ENCODE results near the gene MEX3A.
"Not testable (repeated sequence)": the region's sequence is repeated elsewhere in the genome, so short reads cannot be mapped to it uniquely, and the experiment has no call there.

The MEX3A gene

DNA sequence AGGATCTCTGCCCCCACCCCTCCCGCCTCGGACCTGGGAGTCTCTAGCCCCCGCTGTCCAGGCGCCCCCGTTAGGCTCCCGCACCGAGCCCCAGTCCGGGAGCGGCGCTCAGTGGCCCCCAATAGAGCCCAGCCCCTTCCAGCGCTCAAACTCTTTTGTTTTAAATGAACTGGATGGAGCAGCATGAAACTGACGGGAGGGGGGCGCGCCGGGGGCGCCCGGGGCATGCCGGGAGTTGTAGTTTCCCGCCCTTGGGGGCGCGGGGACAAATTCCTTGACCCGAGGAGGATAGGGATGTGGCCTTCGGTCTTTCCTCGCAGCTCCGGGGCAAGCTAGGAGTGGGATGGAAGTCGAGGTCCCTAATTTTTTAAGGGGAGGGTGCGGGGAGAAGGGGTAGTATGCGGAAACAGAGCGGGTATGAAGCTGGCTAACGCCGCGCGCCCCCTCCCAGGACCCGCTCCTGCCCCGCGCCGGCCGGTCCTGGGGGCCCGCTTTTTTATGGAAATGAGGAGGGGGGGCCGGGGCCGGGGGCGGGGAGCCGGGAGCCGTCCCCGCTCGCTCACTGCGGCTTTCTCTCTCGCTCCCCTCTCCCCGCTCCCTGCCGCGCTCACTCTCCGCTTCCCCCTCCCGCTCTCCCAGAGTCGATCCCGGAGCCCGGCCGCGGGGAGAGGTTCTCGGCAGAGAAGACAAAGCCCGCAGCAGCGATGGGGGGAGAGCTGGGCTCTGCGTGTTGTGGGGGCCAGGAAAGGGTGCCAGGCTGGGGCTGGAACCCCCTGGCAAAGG, at the start of gene MEX3A:
MEX3A (minus strand) TSS at position 157 of the 783 bp plus-strand sequence. CDS start 467 bp downstream, outside the sequence.
- no peak for DNase-seq (ENCODE audit: low read depth, low spot score)

- no peak for DNase-seq (ENCODE audit: low read depth, low spot score)
Observed at GRCh38 chr1:156130578-156130942, 48.3 kb upstream of the MEX3A start.

- DNase-seq (ENCODE audit: low read depth, low spot score): peak; percentile 75
Observed at GRCh38 chr1:156129687-156130577, 47.7 kb upstream of the MEX3A start.

DNA sequence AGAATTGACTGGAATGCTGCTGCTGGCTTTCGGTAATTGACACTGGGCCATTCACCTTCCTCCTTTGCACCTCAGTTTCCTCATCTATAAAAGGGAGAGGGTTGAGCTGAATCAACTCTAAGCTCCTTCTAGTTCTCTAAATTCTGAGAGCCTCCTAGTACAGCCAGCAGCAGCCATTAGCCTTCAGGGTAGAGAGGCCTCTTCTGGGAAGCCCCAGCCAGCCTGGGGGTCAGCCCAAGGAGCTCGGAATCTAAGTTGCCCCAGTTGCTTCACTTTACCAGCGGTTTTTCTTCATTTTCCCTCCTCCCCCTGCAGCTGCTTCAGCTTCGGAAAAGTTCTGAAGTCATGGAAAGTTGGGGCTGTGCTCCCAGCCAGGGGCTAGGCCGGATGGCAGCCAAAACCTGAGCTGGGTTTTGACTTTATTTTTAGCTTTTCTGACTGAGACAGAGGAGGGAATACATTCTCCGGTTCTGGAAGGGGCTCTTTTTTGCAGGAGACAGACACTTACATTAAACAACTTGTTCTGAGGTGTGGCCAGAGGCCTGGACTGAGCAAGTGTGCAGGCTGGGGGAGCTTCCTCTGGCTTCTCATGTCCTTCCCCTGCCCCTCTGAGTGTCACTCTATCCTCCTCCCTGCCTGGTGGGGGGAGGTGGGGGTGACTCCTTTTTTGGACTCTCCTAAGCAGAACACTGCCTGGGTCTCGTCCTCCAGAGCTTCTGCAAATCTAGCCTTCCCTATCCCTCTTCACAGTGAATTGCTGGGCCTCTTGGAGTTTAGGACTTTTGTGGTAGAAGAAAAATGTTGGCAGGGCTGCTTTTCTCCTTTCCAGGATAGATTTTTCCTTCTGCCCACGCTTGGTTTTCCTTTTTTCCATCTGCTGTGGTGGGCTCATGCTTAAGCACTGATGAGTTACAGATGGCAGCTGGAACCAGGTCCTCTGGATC, 46.7 kb upstream of the MEX3A start:
- no peak for DNase-seq (ENCODE audit: low read depth, low spot score)

DNA sequence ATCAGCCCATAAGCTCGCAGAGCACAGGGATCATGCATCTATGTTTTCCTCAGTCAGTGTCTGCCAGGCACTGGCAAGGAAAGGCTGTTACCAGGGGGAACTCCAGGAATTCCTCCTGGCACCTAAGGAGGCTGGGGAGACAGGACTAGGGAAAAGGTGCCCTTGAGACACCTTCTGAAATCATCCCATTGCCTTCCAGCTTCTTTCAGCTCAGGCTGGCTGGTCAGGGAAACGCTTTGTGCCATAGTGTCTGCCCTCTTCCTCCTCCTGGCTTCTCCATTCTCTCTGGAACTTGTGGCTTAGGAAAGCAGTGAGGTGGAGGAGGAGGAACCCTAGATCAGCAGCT, 46.0 kb upstream of the MEX3A start:
- DNase-seq (ENCODE audit: low read depth, low spot score): no peak

DNA sequence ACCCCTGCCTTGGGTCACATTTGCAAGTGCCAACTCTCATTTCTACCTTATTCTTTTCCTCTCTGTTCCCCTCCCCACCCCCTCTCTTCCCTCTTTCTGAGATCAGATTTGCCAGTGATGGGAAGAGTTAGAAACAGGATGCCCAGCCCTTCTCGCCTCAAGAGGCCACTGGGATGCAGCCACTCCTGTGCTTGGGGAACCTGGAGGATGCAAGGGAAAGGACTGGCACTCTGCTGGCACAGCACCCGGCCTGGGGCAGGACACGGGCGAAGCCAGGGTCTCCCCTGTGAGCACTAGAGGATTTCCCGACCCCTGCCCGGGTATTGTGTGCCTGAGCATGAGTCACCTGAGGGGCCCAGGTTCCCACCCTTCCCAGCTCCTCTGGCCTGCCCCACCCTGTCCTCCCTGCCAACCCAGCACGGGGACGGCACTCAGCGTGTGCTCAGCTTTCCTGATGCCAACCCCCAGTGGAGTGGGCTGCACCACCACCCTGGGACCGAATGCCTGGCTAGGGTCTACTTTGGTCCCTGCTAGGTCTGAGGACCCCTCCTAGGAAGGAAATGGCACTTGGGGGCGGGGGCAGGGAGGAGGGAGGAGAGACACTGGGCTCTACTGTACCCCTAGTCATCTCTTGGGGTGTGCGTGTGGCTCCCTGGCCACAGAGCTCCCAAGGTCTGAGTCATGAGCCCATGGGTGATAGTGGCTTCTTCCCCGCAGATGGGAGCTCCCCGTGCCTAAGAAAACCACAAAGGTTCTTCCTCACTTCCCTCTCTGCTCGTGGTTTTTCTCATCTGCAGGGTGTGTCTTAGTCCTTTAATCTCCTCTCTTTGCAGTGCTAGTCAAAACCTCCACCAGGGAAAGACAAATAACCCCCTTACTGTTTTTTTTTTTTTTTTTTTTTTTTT, 44.6 kb upstream of the MEX3A start:
- DNase-seq (ENCODE audit: low read depth, low spot score): no peak

DNA sequence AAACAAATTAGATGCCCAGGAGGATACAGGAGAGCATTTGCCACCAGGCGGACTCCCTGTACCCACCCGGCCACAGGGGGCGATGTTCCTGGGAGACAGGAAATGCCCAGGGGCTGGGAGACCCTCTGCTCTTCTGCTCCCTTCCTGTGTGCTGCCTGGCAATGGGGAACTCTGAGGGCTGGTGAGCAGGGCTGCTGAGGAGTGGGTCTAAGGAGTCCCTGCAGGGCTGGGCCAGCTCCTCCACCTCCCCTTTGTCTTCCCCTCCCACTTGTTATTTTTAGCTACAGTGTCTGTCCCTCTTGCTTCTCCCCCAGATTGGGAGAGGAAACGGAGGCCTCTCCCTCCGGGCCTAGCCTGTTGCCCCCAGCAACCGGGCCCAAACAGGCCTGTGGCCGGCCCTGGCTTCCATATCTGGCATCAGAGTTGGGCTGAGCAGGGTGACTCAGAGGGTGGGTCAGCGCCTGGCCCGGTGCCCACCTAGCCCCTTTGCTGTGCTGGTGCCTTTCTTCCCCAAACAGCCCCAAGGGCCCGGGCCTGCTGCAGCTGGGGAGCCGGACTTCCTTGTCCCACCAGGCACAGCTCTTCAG, 43.9 kb upstream of the MEX3A start:
- peak; percentile 76 for DNase-seq (ENCODE audit: low read depth, low spot score)

- not testable (repeated sequence) for DNase-seq (ENCODE audit: low read depth, low spot score)
Observed at GRCh38 chr1:156125544-156125943, 43.3 kb upstream of the MEX3A start.

GRCh38 chr1:156124557-156125483, 42.6 kb upstream of the MEX3A start:
- DNase-seq (ENCODE audit: low read depth, low spot score): no peak

DNA sequence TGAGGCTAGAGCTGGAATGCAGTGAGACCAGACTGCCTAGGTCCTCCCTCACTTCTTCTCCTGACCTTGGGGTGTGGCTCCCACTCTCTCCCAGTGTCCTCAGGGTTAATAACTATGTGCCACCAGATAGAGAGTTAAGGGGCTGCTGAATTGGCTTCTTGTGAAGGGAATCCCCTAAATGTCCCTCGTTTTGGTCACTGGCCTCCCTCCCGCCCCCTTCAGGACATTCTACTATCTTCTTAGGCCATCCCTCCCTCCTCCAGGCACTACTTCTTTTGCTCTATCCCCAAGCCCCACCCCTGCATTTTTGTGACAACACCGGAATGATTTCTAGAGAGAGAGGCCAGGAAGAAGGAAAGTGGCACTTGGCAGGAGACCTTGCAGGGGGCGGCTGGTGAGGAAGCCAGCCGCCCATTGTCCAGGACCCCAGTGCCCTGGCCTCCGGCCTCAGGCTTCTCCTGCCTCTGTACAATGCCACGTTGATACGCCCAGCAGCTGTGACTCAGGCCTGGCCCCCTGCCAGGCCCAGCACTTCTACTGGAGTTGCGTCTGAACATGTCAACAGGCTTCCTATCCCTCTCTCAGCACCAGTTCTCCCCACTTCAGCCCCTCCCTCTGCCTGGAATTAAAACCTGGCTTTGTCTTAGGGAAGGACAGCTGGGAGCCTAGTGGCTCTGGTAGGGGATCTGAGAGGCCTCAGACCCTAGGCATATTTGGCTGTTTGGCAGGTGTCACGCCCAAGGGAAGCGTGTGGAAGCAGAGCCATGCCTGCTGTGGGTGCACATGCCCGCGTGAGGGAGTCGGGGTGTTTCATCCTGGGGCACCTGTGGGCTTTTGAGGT, 41.3 kb upstream of the MEX3A start:
- peak; percentile 92 for DNase-seq (ENCODE audit: low read depth, low spot score)

DNA sequence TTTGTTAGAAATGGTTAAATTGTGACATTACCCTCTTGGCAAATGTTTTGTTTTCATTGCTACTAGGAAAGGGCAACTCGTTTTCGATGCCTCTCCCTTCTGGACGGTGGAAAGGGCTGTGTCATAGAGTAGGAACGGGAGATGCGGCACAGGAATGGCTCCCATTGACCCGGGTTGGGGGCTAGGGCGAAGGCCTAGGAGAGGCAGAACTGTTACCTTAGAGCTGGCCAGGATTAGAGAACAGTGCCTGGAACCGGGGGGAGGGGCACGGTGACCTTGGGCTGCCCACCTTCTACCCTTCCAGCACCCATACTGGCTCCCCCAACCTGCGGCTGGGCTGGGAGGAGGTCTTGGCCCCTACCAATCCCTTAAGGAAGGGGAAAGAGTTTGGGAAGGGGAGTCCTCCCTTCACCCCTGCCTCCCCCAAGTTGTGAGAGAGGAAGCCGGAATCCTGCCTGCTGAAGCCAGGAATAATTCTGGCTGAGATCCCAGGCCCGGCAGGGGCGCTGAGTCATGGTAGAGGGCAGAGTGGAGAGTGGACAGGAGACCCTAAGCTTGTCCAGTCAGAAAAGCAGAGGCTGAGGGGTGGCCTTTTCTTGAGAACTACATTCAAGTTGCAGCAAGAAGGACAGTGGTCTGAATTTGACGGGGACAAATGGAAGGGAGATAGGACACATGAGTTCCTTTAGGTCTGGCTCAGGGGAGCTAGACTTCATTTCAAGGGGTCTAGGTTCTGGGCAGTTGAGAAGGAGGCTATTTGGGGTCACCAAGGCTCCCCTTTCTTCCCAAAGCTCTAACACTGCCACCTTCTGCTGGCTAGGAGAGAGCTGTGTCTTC, 40.5 kb upstream of the MEX3A start:
- DNase-seq (ENCODE audit: low read depth, low spot score): peak; percentile 86

- DNase-seq (ENCODE audit: low read depth, low spot score): no peak
Observed at GRCh38 chr1:156122086-156122485, 39.8 kb upstream of the MEX3A start.

- DNase-seq (ENCODE audit: low read depth, low spot score): no peak
Observed at GRCh38 chr1:156121457-156121856, 39.2 kb upstream of the MEX3A start.

GRCh38 chr1:156121005-156121404, 38.7 kb upstream of the MEX3A start:
- DNase-seq (ENCODE audit: low read depth, low spot score): not testable (repeated sequence)

DNA sequence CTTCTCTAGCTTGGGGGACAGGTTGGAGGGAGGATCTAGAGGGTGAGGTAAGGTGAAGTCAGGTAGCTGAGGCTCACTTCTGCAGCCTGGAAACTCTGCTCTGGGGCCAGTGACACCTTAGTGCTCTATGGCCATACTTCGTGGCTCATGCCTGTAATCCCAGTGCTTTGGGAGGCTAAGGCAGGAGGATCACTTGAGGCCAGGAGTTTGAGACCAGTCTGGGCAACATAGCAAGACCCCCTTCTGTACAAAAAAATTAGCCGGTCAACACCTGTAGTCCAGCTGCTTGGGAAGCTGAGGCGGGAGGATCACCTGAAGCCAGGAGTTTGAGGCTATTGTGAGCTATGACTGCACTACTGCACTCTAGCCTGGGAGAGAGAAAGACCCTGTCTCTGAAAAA, 38.1 kb upstream of the MEX3A start:
- DNase-seq (ENCODE audit: low read depth, low spot score): no peak

DNA sequence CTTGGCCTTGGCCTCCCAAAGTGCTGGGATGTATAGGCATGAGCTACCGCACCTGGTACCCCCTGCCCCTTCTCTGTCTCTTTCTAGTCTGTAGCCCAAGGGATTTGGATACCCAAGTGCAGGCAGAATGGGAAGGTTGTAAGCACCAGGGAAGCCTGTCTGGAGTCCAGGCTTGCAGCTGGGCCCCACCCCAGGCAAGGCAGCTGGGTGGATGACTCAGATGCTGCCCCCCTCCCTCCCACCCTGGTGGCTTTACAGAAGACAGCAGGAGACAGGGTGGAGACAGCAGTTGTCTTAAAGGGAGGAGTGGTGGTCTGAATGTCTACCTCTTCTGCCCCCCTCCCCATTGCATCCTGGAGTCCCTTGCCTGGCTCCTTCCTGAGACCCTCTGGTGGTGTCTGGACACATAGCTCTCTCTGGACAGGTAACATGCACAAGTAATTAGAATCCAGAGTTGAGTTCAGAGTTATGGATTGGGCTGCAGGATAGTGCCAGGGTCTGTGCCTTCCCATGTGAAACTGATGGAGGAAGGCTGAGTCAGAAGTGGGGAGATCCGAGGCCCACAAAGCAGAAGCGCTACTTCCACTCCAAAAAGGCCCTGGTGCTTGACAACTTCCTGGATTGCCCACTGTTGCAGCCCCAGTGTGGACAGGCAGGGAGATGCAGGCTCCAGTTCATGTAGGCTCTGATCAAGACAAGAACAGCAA, 37.4 kb upstream of the MEX3A start:
- DNase-seq (ENCODE audit: low read depth, low spot score): no peak
